NCI-H82 treated with DMSO at 0.1 percent for 48 hours (cell line): Measurements from ENCODE around the gene CARMIL1.

Source experiments
- DNase-seq: peaks from one replicate; lab custom pipeline; 2025; ENCODE audit not compliant: unreplicated experiment; lab: John Stamatoyannopoulos, UW

The CARMIL1 gene

GRCh38 chr6:25332655-25333071 is 53.5 kb downstream of the CARMIL1 start:
- no peak for DNase-seq

- DNase-seq: no peak
Observed at GRCh38 chr6:25333471-25333870, 54.3 kb downstream of the CARMIL1 start.

DNA sequence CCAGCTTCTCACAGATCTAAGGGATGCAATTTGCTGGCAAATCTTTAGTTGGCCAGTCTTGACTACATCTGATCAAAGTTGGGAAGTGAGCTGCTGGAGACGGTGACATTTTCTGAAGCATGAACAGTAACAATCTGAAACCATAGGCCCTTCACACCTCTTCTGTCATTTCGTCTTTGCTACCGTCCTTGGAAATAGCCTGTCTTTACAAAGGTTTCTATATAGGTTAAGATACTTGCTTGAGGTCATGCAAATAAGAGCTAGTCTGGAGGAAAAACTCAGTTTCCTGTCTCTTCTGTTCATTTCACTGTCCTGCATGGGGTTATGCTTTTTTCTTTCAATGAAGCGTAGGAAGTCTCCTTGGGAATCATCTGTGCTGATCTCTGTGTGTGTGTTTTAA is 55.6 kb downstream of the CARMIL1 start:
- no peak for DNase-seq

GRCh38 chr6:25336996-25337395 is 57.8 kb downstream of the CARMIL1 start:
- no peak for DNase-seq

DNA sequence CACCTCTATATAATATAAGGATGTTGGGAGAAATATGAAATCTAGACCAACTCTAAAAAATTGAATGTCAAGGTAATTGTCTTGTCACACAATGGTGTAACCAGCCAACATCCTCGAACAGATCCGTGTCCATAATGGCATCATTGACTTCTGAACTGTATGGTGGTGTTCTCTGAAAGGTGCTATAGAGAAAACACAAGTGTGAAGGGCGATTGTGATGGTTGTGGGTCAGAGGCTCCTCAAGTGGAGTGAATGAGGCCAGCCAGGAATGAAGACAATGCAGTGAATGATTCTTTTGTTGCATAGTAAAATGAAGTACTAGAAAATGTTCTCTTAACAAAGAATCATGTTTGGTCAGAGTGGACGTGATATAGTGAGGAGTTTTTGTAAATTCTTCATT is 58.3 kb downstream of the CARMIL1 start:
- no peak for DNase-seq

DNA sequence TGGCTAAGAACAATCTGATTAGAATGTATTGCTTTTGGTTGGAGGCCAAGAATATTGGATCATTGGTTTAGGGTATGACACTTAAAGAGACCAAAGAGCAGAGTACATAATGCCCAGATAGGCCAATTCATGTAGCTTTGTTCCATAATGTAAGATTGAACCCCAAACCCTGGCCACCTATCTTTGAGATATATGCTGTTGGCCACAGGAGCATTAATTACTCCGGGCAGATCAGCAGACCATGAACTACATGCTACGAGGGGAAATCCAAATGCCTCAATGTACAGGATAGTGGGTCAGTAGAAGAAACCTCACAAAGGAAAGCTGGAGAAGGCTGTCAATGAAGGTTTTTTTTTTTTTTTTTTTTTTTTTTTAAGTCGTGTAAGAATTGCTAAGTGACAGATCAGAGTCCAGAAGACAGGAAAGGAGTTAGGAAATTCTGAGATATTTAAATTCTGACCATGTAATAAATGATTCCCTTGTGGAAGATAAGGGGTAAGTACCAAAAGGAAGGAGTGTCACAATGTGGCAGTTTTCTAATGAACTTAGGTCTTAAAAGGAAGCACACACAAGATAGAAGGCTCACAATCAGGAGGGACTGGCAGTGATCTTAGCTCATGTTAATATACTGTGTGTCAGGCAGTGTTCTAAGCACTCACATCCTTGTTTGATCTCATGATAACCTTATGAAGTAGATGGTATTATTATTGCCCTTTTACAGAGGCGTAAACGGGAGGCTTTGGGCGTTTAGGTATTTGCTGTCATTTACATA is 61.4 kb downstream of the CARMIL1 start:
- DNase-seq: no peak

DNA sequence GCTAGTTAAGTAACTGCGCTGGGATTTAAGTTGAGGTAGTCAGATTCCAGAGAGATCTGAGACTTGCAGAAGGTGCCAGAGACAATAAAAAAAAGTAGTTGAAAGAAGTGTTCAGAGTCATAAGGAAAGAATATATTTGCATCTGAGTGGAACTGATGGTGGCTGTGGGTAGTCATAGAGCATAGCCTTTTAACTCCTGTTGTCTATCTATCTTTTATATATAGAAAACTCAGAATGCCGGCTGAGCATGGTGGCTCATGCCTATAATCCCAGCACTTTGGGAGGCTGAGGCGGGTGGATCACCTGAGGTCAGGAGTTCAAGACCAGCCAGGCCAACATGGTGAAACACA is 62.0 kb downstream of the CARMIL1 start:
- no peak for DNase-seq

DNA sequence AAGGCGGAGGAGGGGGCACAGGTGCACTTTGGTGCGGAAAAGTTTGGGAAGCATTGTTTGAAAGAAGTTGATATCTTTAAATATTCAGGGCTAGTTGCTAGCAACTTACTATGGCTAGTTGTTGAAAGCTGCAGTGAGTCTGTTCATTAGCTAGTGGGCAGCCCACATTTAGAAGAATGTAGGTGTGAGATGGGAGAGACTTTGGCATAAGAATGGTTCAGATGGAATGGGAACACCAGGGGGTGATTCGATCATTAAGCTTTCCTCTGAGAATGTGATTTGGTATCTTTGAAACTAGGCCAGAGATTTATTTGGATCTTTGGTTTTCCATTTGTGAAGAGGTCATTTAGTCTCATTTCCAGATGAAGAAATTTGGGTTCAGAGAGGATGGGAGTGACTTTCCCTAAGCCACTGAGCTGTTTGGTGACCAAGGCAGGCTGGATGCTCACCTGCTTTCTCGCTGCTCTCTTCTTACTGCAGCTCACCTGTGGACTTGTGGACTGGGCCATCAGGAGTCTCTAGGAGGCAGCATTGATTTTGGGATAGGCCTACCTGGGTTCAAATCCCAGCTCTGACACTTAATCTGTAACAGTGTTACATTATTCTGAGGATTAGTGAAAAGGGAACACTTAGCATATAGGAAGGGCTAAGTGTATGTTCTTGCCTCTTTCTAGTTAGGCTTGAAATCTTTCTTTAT is 62.9 kb downstream of the CARMIL1 start:
- no peak for DNase-seq

DNA sequence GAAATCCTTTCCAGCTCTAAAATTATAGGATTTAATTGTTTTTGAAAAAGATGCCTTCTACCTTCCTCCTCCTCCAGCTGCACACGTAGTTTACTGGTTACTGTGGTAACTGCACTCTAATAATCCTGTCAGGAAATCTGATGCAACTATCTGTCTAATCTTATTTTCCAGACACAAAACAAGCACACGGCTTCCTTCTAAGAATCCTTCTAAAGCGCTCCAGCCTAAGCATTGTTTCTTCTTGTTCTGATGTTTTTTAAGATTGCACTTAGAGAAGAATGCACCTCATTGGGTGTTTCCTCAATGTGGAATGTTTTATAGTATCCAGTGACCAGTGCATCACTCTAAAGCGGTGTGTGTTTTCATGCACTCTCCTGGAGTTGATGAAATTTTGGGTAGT is 63.6 kb downstream of the CARMIL1 start:
- DNase-seq: peak; percentile 90

- DNase-seq: no peak
Observed at GRCh38 chr6:25343984-25344383, 64.8 kb downstream of the CARMIL1 start.

DNA sequence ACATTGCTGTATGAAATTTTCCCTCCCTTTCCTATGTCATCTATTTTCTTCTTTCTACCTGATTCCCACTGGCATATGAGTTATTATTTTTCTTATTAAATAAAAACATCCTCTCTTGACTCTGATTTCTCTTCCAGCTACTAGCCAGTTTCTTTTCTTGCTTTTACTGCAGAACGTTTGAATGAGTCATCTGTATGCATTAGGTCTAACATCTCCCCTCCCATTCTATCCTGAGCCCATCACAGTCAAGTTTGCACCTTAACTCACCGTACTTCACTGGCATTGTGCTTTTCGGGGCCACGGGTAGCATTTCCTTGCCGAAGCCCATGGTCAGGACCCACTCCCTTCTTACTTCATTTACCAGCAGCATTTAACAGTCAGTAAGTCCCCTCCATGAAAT is 65.7 kb downstream of the CARMIL1 start:
- DNase-seq: no peak

DNA sequence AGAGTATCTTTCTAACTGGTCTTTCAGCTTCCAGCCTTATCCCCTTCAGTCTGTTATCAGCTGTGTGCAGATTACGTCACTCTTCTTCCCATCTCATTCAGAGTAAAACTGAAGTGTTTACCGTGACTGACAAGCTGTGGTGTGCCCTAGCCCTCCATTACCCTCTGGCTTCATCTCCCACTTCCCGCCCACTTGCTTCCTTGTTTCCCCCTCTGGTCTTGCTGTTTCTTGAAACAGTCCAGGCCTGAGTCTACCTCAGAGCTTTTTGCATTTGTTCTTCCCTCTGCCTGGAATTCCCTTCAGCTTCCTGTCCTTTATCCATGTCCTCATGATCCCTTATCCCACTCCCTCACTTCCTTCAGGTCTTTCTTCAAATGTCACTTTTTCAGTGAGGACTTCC is 66.9 kb downstream of the CARMIL1 start:
- no peak for DNase-seq

GRCh38 chr6:25350573-25350972 is 71.4 kb downstream of the CARMIL1 start:
- no peak for DNase-seq

GRCh38 chr6:25351485-25351884 is 72.3 kb downstream of the CARMIL1 start:
- DNase-seq: no peak

- DNase-seq: no peak
Observed at GRCh38 chr6:25352285-25352684, 73.1 kb downstream of the CARMIL1 start.

DNA sequence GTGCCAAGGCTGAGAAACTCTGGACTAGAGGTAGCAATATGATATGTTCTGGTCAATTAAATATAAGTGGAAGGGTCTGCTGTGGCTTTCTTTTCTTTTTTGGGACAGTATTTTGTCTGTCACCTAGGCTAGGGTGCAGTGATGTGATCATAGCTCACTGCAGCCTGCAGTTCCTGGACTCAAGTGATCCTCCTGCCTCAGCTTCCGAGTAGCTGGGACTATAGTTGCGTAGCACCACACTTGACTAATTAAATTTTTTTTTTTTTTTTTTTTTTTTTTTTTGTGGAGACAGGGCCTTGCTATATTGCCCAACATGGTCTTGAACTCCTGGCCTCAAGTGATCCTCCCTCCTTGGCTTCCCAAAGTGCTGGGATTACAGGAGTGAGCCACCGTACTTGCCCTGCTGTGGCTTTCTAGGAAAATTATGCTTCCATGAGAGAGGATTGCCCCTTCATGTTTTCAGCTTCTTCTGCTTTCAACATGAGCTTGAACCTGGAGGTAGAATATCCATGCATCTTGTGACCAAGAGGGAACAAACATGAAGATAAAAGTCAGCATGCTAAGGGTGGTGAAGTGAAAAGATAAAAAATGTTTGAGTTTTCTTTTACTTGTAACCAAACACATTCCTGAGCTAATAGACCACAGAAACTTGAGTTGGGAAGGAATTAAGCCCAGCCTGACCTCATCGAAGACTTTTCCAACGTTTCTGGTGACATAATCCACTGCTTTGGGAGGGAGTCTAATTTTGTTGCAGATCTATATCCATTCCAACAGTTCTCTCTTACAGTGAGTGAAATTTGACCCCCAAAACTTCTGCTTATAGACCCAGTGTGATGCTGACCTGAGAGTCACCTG is 75.1 kb downstream of the CARMIL1 start:
- no peak for DNase-seq

DNA sequence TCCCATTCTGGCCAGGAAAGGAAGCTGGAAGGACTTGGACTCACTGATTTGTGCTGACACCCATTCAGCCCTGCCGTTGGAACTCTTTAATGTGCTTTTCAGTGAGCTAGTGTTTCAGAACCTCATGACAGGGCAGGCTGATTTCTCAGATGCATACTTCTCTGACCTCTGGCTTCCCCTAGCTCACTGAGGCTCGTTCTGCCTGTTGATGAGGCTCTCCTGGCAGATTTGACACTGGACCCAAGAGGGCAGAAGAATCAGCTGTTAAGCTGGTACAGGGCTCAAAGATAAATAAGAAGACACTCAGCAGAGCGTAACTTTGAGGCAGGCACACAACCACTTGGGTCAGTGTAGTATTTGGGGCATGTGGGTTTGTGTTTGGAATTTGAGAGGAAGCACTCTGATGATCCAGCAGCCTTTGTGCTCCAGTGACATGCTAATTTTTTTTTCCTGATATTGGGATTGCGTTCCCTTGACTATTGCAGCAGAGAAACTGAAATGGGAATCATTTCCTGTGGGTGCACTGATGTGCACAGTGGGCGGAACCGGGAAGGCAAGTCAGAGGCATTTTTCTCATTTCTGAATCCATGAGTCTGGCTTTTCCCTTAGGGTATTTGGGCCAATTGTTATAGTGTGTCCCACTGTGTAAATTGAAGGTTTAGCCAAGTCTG is 80.2 kb downstream of the CARMIL1 start:
- no peak for DNase-seq

DNA sequence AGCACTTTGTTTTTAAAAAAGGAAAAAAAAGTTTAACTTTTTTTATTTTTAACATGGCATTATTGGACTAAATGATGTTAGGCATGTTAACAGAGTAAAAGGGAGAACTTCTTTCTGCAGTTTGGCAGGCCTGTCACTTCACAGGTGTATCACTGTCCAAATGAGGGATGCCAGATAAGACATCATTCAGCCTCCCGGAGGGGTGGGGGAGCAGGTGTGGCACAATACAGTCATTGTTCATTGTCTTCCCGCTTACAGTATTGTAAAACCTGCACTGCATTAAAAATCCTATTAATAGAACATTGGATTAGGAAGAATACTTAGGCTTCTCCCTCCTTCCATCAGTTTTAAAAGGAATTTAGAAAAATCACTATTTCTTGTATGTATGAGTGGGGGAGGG is 80.7 kb downstream of the CARMIL1 start:
- no peak for DNase-seq

DNA sequence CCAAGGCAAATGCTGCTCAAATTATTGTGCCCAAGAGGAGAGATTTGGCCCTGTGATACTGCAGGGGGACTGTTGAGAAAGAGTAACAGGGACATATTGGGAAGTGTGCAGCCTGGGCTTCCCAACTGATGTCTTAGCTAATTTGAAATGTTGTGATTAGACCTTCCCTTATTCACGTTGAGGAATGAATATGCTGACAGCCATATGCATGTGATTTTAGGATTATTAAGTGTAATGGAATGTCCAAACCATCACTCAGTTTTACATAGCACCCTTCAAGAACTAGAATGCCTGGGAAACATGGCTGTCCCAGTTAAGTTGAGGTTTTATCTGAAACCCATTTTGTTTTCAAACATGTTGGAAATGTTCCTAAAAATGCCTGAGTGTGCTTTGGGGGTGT is 81.4 kb downstream of the CARMIL1 start:
- no peak for DNase-seq

DNA sequence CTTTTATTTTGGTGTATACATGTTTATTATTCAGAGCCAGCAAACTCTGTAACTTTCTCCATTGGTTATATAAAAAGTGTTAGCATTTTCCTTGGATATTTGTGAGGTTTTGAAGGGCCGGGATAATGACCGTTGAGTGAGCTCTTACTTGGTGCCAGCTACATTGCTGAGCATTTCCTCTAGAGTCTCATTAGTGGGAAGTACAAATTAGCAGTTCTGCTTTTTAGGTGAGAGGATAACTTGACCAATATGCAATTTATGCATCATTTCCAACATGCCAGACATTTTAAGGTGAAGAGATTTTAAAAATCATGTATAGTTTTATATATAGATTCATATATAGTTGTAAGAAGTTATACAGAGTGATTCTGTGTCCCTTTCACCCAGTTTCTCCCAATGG is 84.3 kb downstream of the CARMIL1 start:
- no peak for DNase-seq

GRCh38 chr6:25365154-25365553 is 86.0 kb downstream of the CARMIL1 start:
- no peak for DNase-seq
